ENCODE data around the gene OSTN. TPM values are rescaled to one million over a fixed set of nuclear protein-coding genes. Genes with fewer than 3 reads are reported as not detected.

Gene OSTN
- total RNA-seq, 1 experiment from 2014 or later: not detected

DNA sequence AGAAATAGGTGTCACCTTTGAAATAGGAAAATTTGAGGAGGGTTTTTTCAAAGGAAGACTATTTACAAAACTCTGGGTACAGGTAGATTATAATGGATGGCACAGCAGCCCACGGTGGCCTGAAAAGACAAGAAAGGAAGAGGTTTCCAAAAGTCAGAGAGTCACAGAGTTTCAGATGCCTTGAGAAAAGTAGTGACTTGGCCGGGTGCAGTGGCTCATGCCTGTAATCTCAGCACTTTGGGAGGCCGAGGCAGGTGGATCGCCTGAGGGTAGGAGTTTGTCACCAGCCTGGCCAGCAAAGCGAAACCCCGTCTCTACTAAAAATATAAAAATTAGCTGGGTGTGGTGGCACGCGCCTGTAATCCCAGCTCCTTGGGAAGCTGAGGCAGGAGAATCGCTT is 35.2 kb downstream of the OSTN start:
- H3K27me3 ChIP-seq (ENCODE audit: control insufficient read depth, insufficient read depth, low read length): no peaks in the 10 kb centered on the region
- CTCF ChIA-PET: no interaction called here
- ATAC-seq: no peak

GRCh38 chr3:191235331-191236314 is 36.6 kb downstream of the OSTN start:
- ATAC-seq (no peak), DNase-seq (ENCODE audit: low read depth, low spot score) (no peak)
- H3K27ac ChIP-seq (ENCODE audit: low read length): no peak overlapping the region
- H3K36me3 ChIP-seq (ENCODE audit: control insufficient read depth, insufficient read depth, low read length): no peaks in the 10 kb centered on the region
- no peaks in the 10 kb centered on the region for H3K27me3 ChIP-seq (ENCODE audit: control insufficient read depth, insufficient read depth, low read length)
- no peak for TF ChIP-seq SIN3A (IDR thresholded peaks at IDR 0.05; ENCODE audit: borderline replicate concordance, insufficient read depth, low read depth, low read length)
- no peak for TF ChIP-seq REST (IDR thresholded peaks at IDR 0.05; ENCODE audit: insufficient read depth in 1 of 2, low read depth in 2 of 2, low read length in 1 of 2)
- TF ChIP-seq, protein P1, sequence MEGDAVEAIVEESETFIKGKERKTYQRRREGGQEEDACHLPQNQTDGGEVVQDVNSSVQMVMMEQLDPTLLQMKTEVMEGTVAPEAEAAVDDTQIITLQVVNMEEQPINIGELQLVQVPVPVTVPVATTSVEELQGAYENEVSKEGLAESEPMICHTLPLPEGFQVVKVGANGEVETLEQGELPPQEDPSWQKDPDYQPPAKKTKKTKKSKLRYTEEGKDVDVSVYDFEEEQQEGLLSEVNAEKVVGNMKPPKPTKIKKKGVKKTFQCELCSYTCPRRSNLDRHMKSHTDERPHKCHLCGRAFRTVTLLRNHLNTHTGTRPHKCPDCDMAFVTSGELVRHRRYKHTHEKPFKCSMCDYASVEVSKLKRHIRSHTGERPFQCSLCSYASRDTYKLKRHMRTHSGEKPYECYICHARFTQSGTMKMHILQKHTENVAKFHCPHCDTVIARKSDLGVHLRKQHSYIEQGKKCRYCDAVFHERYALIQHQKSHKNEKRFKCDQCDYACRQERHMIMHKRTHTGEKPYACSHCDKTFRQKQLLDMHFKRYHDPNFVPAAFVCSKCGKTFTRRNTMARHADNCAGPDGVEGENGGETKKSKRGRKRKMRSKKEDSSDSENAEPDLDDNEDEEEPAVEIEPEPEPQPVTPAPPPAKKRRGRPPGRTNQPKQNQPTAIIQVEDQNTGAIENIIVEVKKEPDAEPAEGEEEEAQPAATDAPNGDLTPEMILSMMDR (IDR thresholded peaks at IDR 0.05): no peak
- TF ChIP-seq TCF7L2 (IDR thresholded peaks at IDR 0.05; ENCODE audit: low read depth, low read length): no peak
- TF ChIP-seq POLR2AphosphoS5 (IDR thresholded peaks at IDR 0.05; ENCODE audit: low read depth, low read length): no peak
- peaks cover 18% of the 10 kb centered on the region for H3K4me1 ChIP-seq (ENCODE audit: control insufficient read depth, insufficient read depth, low read length)
- intact Hi-C loops (cut with micrococcal nuclease; ENCODE audit: unreplicated experiment): no loop called here
- in situ Hi-C loops (cut with HindIII; ENCODE audit: low pct_unique_long_range_greater_than_20kb, low sequenced_read_pairs): no loop called here
- no peak overlapping the region for H3K4me3 ChIP-seq (ENCODE audit: low read depth in 2 of 2, low read length in 2 of 2)
- no peaks in the 10 kb centered on the region; the same call in 1 of the 2 replicates for H3K9me3 ChIP-seq (ENCODE audit: control insufficient read depth, insufficient read depth, low read depth, low read length)
- ChIA-PET POLR2A (no interaction called here), CTCF (no interaction called here)
- no TSS peak for BruUV-seq (replicated peaks)

More for the DNA sequence above, 35.2 kb downstream of the OSTN start:
- no peaks in the 10 kb centered on the region; the same call in 1 of the 2 replicates for H3K9me3 ChIP-seq (ENCODE audit: control insufficient read depth, insufficient read depth, low read depth, low read length)
- peaks cover 18% of the 10 kb centered on the region for H3K4me1 ChIP-seq (ENCODE audit: control insufficient read depth, insufficient read depth, low read length)
- intact Hi-C loops (cut with micrococcal nuclease; ENCODE audit: unreplicated experiment) (no loop called here), in situ Hi-C loops (cut with HindIII; ENCODE audit: low pct_unique_long_range_greater_than_20kb, low sequenced_read_pairs) (no loop called here)
- H3K36me3 ChIP-seq (ENCODE audit: control insufficient read depth, insufficient read depth, low read length): no peaks in the 10 kb centered on the region
- TF ChIP-seq TCF7L2 (IDR thresholded peaks at IDR 0.05; ENCODE audit: low read depth, low read length) (no peak), SIN3A (IDR thresholded peaks at IDR 0.05; ENCODE audit: borderline replicate concordance, insufficient read depth, low read depth, low read length) (no peak), REST (IDR thresholded peaks at IDR 0.05; ENCODE audit: insufficient read depth in 1 of 2, low read depth in 2 of 2, low read length in 1 of 2) (no peak), POLR2AphosphoS5 (IDR thresholded peaks at IDR 0.05; ENCODE audit: low read depth, low read length) (no peak)
- TF ChIP-seq, protein P1 (IDR thresholded peaks at IDR 0.05): no peak
- H3K4me3 ChIP-seq (ENCODE audit: low read depth in 2 of 2, low read length in 2 of 2): no peak overlapping the region
- DNase-seq (ENCODE audit: low read depth, low spot score): no peak
- H3K27ac ChIP-seq (ENCODE audit: low read length): no peak overlapping the region
- BruUV-seq (replicated peaks): no TSS peak
- POLR2A ChIA-PET: no interaction called here
